ENCODE results near the gene SAV1.
A peak's percentile ranks its signal among the peaks of the same experiment; 100 is the strongest.

The SAV1 gene

GRCh38 chr14:50620341-50620740 lies 47.8 kb downstream of the SAV1 start:
- DNase-seq (ENCODE audit: low read depth) = peak; percentile 35
- TF ChIP-seq CTCF (IDR thresholded peaks at IDR 0.05; ENCODE audit: insufficient read depth, low read depth, low read length, missing control alignments) = no peak
- no peak overlapping the region for H3K4me3 ChIP-seq (ENCODE audit: low read length)

GRCh38 chr14:50619569-50620141 lies 48.5 kb downstream of the SAV1 start:
- H3K4me3 ChIP-seq (ENCODE audit: low read length) = no peak overlapping the region
- TF ChIP-seq CTCF (IDR thresholded peaks at IDR 0.05; ENCODE audit: insufficient read depth, low read depth, low read length, missing control alignments) = peak; percentile 66
- DNase-seq (ENCODE audit: low read depth) = peak; percentile 60

GRCh38 chr14:50616275-50616674 lies 51.8 kb downstream of the SAV1 start:
- DNase-seq (ENCODE audit: low read depth) = no peak
- no peak overlapping the region for H3K4me3 ChIP-seq (ENCODE audit: low read length)
- TF ChIP-seq CTCF (IDR thresholded peaks at IDR 0.05; ENCODE audit: insufficient read depth, low read depth, low read length, missing control alignments) = no peak

- H3K4me3 ChIP-seq (ENCODE audit: low read length) = no peak overlapping the region
- DNase-seq (ENCODE audit: low read depth) = no peak
- TF ChIP-seq CTCF (IDR thresholded peaks at IDR 0.05; ENCODE audit: insufficient read depth, low read depth, low read length, missing control alignments) = no peak
These were observed 52.6 kb downstream of the SAV1 start for GRCh38 chr14:50615552-50615951.

GRCh38 chr14:50615056-50615455 lies 53.0 kb downstream of the SAV1 start:
- TF ChIP-seq CTCF (IDR thresholded peaks at IDR 0.05; ENCODE audit: insufficient read depth, low read depth, low read length, missing control alignments) = no peak
- DNase-seq (ENCODE audit: low read depth) = no peak
- H3K4me3 ChIP-seq (ENCODE audit: low read length) = no peak overlapping the region

GRCh38 chr14:50612806-50613205 lies 55.3 kb downstream of the SAV1 start:
- DNase-seq (ENCODE audit: low read depth) = no peak
- TF ChIP-seq CTCF (IDR thresholded peaks at IDR 0.05; ENCODE audit: insufficient read depth, low read depth, low read length, missing control alignments) = no peak
- no peak overlapping the region for H3K4me3 ChIP-seq (ENCODE audit: low read length)

- no peak for DNase-seq (ENCODE audit: low read depth)
- no peak overlapping the region for H3K4me3 ChIP-seq (ENCODE audit: low read length)
- TF ChIP-seq CTCF (IDR thresholded peaks at IDR 0.05; ENCODE audit: insufficient read depth, low read depth, low read length, missing control alignments) = no peak
These were observed 57.6 kb downstream of the SAV1 start for GRCh38 chr14:50610465-50610864.
